CD4-positive, alpha-beta T cell treated with Interleukin-2 at 100 ng/mL for 4 hours (primary cell): ENCODE data around the gene GJA1.
"Not testable (repeated sequence)": the region's sequence is repeated elsewhere in the genome, so short reads cannot be mapped to it uniquely, and the experiment has no call there.

Experiments used
- DNase-seq: peaks from one replicate; pipeline ENCODE4 v3.0.0-alpha.2; 2020; ENCODE audit warnings: low spot score

The GJA1 gene

DNA sequence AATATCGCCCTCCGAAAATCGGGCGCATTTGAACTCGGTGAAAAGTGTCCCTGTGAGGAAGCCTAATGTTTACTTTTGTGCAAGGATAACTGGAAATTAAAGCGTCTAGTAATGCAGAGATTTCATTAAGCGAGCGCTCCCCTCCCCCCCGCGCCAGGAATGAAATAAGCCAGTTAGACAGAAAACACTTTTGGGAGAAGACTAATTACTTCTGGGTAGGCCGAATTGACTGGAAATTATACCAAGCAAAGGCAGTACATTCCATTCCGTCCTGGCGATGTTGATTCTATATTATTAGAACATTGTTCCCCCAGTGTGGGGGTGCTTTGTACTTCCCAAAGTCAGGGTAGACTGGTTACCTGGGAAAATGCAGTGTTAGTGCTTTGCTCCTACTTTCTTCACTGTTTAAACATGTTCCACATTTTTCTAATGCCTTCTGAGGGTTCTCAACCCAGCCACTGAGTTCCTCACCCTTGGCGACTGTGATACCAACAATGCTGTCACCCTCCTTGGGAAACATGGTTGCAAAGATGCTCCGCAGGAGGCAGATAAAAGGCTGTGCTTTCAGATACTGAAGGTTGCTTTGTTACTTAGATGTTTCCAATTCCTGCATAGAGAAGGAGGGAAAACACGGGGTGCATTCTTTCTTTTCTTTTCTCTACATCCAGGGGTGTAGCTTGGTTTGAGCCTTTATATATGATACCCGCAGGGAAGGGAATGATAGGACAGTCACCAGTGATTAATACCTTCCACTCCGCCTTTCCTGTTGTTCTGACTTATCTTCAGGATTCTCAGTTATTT lies 2.6 kb downstream of the GJA1 start:
- no peak for DNase-seq

DNA sequence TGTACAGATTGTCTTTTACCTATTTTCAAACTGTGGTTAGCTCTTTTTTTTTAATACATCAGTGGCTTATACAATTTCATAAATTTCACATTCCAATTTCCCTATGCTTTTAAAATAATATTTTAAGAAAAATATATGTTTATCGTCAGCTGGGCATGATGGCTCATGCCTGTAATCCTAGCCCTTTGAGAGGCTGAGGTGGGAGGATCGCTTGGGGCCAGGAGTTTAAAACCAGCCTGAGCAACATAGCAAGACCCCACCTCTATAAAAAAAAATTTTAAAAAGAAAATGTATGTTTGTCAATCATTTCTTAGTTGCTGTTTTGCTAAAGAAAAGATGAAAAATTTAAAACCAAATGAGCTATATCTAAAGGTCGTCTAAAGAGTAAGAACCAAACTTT lies 3.4 kb downstream of the GJA1 start:
- no peak for DNase-seq

DNA sequence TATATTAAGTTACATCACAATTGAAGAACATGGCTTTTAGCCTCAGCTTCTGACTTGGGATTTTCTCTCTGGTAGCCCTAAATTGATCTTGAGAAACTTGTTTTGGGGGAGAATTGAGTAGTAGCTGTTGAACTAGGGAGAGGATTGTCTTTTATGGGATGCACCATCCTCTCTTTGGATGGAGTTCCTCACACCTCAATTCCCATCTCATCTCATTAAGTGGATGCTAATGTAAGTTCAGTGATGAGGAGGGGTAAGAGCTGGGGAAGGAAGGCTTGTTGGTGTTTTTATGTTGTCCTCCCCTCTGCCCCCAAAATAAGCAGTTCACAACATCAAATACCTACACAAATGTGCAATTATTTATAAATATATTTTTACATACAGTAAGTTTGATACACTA lies 4.0 kb downstream of the GJA1 start:
- DNase-seq = no peak

DNA sequence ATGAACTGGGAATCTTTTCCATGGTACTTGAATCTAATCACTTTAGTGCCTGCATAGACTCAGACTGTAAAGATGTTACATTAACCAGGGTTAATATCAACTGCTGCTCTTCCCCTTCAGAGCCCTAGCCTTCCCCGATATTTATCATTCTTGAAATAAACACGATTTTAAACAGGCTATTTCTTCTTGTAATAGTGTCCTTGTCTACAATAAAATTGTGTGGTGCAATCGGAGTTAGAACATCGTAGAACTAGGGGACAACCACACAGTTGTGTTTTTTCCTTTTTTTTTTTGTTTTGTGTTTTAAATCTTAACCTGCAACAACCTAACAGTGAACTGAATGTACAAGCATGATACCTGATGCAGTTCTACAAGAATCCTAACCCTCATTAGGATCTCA lies 4.5 kb downstream of the GJA1 start:
- DNase-seq = no peak

DNA sequence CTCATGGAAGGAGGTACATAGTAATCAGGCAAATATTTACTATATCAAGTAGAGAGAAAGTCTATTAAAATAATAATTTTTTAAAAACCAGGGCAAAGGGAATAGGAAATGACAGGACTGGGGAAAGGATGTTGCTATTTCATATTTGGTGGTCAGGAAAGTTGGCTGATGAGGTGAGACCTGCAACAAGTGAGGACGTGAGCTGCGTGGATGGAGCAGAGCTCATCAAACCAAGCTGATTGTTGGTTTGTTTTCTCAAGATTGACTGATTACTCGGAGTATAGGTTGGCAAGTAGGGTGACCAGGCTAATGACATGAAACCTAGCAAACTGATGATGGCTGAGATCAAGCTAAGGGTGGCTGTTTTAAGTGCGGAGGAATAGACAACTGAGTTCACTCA lies 6.0 kb downstream of the GJA1 start:
- no peak for DNase-seq

DNA sequence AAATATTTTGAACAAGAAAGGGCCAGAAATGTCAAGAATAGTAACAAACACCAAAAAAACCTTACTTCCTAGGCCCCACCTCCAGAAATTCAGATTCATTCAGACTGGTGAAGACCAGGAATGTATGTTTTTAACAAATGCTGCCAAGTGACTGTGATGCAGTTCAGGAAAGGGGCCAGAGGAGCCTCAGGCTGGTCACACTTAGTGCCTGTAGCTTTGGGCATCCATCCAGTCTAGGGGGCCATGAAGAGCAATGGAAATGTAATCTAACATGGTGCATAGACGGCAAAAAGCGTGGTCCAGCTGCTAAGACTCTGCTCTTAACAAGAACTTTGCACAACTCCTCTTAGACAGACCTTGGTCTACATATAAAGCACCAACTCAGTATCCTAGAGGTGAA lies 7.1 kb downstream of the GJA1 start:
- DNase-seq = no peak

DNA sequence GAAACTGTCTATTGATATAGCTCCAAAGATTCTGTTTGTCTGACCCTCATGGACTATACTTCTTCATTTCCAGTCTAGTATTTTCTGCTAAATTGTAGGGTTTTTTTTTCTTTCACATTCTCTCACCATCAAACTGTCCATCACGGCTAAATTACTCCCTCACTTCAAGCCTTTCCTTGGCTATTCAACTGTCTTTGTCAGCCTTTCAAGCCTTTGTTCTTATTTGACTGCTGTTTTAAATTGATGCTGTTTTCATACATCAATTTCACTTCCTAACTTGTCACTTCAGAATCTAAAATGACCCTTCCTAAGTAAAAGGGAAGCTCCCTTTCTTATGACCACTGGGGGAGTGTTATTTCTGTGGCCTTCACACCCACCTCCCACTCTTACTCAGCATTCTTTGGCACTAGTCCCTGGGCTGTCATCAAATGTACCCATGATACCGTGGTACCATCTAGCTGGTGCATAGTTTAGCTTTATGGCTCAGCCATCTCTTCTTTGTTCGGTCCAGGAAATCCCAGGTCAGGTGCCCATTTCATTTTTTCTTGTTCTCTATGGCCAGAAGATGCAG lies 8.6 kb downstream of the GJA1 start:
- DNase-seq = no peak

DNA sequence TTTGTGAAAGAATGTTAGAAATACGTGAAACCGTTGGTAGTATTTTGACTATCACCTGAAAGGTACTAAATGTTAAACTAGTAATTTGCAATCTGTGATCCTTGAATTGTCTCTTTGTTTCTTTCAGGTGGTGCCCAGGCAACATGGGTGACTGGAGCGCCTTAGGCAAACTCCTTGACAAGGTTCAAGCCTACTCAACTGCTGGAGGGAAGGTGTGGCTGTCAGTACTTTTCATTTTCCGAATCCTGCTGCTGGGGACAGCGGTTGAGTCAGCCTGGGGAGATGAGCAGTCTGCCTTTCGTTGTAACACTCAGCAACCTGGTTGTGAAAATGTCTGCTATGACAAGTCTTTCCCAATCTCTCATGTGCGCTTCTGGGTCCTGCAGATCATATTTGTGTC lies 11.3 kb downstream of the GJA1 start:
- DNase-seq = not testable (repeated sequence)

DNA sequence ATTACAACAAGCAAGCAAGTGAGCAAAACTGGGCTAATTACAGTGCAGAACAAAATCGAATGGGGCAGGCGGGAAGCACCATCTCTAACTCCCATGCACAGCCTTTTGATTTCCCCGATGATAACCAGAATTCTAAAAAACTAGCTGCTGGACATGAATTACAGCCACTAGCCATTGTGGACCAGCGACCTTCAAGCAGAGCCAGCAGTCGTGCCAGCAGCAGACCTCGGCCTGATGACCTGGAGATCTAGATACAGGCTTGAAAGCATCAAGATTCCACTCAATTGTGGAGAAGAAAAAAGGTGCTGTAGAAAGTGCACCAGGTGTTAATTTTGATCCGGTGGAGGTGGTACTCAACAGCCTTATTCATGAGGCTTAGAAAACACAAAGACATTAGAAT lies 12.3 kb downstream of the GJA1 start:
- not testable (repeated sequence) for DNase-seq

DNA sequence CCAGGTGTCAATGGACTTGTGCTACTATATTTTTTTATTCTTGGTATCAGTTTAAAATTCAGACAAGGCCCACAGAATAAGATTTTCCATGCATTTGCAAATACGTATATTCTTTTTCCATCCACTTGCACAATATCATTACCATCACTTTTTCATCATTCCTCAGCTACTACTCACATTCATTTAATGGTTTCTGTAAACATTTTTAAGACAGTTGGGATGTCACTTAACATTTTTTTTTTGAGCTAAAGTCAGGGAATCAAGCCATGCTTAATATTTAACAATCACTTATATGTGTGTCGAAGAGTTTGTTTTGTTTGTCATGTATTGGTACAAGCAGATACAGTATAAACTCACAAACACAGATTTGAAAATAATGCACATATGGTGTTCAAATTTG lies 13.1 kb downstream of the GJA1 start:
- not testable (repeated sequence) for DNase-seq

DNA sequence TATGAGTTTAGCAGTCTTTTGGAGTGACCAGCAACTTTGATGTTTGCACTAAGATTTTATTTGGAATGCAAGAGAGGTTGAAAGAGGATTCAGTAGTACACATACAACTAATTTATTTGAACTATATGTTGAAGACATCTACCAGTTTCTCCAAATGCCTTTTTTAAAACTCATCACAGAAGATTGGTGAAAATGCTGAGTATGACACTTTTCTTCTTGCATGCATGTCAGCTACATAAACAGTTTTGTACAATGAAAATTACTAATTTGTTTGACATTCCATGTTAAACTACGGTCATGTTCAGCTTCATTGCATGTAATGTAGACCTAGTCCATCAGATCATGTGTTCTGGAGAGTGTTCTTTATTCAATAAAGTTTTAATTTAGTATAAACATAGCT lies 13.9 kb downstream of the GJA1 start:
- DNase-seq = no peak

DNA sequence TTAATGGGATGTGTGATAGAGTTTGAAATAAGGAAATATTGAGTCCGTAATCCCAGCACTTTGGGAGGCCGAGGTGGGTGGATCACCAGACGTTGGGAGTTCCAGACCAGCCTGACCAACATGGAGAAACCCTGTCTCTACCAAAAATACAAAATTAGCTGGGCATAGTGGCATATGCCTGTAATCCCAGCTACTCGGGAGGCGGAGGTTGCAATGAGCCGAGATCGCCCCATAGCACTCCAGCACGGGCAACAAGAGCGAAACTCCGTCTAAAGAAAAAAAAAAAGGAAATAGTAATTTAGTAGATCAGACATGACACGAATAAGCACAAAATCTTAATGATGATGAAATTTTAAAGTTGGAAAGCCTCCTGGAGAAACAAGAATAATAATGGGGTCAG lies 14.8 kb downstream of the GJA1 start:
- DNase-seq = no peak

DNA sequence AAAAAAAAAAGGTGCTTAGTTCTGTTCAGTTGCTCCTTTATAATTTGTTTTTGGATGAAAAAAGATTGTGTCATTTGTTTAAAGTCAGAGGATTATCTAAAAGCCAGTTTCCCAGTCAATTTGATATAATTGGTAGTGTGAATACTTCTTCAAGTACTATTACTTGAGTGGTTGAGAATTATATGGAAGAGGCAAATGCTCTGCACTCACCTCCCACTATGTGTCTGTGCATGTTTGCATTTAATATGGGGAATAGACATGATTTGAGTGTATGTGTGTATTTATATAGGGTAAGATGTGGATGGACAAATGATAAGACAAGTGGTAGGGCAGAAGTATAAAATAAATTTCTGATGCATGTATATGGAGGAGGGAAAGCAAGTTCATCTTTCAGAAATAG lies 15.8 kb downstream of the GJA1 start:
- DNase-seq = no peak

DNA sequence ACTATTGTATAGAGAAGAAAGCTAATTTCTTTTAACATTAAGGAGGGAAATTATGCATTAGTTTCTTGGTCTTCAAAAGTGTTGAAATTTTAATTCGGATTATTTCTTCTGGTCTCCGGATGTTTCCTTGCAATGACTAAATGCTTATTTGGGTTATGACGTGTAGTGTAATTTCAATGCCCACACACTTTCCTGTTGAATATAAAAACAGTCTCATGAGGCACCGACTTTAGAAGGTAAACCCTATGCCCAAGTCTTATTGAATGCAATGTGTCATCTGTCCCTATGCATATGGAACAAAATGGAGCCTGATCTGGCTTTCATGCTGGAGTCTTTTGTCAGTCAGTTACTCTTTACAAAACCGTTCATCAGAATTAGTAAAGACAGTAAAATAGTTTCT lies 17.7 kb downstream of the GJA1 start:
- DNase-seq = no peak

DNA sequence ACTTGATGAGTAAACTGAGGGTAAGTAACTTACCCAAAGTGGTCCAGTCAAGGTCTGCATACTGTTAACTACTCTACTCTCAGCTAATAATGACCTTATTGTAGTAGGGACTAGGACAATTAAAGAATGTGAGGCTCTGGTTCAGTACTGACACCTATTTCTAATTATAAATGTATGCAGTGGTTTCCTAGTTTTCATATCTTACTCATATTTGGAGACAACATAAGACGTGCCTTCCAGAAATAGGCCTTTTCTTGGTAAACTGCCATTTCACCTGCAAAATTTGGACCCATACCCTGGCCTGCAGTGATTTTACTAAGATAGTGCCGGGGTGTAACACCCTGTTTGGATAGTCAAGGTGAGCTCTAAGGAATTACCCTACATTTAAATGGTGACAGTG lies 24.7 kb downstream of the GJA1 start:
- no peak for DNase-seq

DNA sequence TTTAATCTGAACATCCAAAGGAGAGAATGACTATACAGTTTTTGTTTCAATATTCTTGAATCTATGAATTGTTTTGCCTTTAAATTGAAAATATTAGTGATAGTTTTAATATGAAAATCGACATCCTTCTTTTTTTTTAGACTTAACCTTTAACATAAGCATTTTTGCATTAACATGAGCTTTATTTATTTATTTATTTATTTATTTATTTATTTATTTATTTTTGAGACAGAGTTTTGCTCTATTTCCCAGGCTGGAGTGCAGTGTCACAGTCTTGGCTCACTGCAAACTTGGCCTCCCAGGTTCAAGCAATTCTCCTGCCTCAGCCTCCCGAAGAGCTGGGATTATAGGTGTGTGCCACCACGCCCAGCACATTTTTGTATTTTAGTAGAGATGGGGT lies 27.6 kb downstream of the GJA1 start:
- no peak for DNase-seq

DNA sequence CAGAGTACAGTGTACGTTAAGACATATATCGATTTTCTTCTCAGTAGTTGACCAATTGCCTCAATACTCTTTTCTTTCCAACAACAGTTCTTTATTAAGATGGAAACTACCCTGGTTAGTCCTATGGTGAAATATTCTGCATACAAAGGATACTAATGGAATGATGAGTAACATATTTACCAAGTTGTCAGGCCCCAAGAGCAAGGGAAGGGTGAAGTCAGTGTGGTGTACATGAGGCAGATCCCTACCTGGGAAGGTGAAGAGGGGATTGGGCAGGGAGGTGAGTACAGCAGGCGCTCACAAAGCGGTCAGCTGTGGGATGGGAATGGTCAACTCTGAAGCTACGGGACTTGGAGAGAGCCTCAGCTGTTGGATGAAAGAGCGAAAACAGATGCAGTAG lies 29.7 kb downstream of the GJA1 start:
- DNase-seq = no peak

DNA sequence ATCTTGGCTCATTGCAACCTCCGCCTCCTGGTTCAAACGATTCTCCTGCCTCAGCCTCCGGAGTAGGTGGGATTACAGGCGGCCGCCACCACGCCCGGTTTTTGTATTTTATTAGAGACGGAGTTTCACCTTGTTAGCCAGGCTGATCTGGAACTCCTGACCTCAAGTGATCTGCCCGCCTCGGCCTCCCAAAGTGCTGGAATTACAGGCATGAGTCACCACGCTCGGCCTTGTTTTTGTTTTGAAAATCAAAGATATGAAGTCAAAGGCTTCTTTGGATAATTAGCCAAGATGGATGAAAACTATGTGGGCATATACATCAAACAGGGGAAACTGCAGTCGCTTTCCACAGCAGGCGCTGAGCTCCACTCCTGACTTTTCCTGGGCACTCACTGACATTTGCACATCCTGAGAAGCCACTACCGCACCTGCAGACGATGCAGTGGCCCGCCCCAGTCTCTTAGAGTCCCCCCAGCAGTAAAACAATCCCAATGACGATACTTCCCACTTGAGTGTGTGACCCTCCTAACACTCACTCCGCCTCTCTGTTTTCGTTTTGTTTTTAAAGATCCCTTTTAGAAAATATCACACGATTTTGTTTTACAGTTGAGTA lies 44.1 kb downstream of the GJA1 start:
- DNase-seq = no peak

DNA sequence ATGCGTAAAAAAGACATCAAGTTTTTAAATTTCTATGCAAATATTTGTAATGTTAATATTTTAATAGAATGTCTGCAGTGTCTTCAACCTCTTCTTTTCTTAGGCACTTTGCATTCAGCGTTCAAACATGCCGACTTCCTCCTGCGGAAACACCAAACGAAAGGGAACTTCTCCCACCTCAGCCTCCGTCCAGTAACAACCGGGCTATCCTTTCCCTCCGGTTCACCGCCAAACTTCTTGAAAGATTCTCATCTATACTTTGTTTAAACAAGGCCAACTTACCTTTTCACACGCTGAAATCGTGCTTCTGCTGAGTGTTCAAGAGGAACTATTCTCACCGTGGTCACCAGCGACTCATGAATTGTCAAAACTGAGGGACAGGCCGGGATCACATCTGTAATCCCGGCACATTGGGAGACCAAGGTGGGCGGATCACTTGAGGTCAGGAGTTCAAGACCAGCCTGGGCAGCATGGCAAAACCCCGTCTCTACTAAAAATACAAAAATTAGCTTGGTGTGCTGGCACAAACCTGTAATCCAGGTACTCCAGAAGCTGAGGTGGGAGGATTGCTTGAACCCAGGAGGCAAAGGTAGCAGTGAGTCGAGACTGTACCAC lies 44.8 kb downstream of the GJA1 start:
- DNase-seq = no peak

DNA sequence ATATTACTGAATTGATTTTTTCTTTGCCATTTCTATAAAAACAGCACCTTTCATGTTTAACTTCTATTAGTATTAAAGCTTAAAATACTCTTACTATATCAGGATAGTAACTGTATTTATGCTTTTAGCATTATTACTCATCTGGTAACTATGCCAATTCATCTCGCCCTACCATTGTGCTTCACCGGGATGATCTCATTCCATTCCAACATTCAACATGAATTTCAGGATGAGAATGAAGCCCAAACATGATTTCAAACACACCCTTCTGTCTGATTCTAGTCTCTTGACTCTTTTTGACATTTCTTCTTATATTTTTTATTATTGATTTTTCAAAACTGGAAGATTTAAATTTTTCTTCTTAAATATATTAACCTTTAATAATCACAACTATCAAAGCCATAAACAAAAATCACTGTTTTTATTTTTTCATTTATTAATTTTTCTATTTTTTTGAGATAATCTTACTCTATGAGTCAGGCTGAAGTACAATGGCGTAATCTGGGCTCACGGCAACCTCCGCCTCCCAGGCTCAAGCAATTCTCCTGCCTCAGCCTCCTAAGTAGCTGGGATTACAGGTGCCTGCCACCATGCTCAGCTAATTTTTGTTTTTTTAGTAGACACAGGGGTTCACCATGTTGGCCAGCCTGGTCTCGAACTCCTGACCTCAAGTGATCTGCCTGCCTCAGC lies 46.7 kb downstream of the GJA1 start:
- no peak for DNase-seq

DNA sequence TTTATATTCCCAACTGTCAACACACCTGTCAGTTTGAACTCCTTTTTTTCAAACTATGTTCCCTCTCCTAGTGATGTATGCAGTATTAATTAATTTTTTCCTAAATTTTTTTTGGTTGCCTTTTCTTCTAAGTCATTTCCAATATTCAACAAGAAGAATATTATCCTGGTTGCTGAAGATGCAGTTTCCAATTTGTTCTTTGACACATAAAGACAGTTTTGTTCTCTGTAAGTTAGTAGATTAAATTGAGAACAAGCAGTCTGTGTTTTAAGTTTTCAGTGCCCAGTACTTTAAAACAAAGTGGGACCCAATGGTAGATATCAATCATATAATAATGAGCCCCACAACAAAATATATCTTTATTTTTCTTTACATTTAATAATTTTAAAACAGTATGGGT lies 47.3 kb downstream of the GJA1 start:
- DNase-seq = no peak

DNA sequence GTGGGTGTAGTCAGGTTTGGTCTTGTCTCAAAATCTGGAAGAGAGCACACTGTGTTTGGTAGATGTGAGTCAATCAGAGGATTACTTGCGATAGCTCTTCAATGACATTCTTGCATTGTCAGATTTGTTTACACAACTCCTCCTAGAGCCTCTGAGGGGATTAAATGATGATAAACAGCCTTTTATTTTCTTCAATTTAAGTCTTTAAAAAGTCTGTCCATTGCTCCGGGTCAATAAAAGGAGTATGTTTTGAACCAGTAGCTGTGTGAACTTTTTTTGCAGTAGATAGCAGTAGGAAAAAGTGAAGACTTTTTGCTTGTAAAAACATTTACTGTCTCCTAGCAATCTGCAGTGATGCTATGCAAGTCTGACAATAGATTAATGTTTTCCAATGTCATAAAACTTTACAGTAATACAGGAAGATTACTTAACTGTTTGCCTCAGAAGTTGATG lies 49.9 kb downstream of the GJA1 start:
- DNase-seq = no peak

DNA sequence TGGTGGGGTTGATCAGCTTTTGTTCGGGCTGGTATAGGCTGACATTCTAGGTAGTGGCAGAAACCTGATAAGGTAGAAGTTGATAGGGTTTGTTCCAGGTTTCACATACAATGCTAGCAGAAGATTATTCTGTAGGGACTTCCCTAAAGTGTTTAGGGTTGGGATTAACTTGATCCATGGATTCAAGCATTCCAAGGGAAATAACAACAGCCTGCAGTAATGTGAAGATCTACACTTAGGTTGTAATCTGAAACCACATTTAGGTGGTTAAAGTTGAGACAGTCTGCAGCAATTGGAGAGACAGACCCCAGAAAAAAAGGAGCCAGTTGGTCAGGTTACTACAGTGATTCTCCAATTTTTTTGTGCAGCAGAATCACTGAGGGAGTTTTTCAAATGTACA lies 56.1 kb downstream of the GJA1 start:
- DNase-seq = no peak
